ENCODE data around the gene GAS7. TPM values are rescaled to one million over a fixed set of nuclear protein-coding genes. Genes with fewer than 3 reads are reported as not detected.
A peak's percentile ranks its signal among the peaks of the same experiment; 100 is the strongest.

The GAS7 gene
- total RNA-seq, 1 experiment from 2014 or later: 0.23 TPM

DNA sequence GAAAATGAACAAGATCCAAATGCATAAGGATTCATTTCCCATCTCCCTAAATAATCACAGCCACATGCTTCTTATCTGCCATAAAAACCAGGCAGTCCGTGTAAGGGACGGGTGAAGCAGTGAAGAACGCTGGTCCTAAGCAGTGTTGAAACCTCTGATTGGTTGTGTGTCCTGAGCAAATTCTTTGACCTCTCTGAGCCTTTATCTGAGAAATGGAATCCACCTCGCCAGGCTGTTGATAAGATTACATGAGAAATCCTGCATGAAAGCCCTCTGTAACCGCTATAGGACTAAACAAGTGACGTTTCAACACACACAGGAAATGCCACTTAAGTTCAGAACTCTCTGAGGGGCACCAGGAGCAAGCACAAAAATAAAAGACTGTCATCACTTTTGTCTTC, 26.8 kb downstream of the GAS7 start:
- no peak for DNase-seq (ENCODE audit: low read depth)

DNA sequence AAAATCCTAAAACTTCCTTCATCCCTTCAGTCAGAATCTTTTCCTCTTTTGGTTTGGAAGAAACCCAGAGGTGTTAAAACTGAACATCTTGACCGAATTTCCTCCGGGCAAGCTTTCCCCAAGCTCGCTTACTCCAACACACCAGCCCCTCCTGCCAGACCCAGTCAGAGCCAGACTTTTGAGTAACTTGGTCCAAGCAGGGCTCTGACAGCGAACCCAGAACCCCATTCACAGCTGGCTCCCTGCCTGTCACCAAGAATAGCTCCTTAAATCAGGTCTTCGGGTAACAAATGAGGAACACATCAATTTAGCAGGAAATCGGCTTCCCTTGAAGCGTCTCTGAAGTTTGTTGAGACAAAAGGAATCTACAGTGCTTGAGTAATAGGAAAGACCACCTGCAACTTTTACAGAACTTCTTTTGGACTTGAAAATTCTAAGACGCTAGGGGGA, 27.3 kb downstream of the GAS7 start:
- no peak for DNase-seq (ENCODE audit: low read depth)

- no peak for DNase-seq (ENCODE audit: low read depth)
Observed at GRCh38 chr17:10170233-10170632, 28.2 kb downstream of the GAS7 start.

DNA sequence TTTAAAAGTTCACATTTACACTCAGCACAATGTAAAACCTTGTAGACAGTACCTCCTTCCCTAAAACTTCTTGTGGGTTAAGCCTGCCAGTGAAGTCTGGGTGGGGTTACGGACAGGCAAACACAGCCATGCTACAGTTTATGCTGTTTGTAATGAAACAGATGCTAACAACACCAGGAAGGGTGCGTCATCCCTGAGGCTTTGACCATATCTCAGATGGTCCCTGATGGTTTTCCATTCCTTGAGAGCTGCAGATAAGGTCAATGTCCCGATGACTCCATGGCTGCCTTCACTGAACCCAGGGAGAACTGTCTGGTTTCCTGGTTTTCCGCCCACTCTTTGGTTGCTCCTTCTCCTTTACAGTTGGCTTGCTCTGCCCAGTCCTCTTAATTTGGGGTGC, 29.1 kb downstream of the GAS7 start:
- no peak for DNase-seq (ENCODE audit: low read depth)

DNA sequence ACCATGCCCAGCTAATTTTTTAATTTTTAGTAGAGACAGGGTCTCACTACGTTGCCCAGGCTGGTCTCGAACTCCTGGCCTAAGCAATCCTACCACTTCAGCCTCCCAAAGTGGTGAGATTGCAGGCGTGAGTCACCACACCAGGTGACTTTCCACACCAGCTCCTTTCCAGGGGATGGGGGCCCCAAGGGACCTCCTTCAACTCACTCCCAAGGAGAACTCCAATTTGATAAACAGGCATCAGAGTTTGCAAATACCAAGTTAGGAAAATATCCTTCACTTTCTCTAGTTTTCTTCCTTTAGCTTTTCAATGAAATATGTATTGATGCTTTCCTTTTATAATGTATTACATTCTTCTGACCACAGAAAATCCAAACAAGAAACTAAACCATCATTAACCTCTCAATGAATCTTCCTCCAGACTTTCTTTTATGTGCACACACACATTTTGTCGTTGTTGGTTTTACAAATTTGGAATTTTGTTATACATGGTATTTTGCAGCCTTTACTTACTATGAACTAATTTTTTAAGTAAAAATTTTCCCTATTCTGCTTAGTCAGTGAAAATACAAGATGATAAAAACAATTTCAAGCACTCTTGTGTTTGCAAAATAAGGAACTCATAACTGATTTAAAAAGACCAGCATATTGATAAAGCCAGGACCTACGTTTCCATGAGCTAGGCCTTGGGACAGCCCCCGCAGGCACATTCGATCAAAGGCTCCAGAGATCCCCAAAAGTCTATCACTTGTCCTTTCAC, 32.0 kb downstream of the GAS7 start:
- no peak for DNase-seq (ENCODE audit: low read depth)

DNA sequence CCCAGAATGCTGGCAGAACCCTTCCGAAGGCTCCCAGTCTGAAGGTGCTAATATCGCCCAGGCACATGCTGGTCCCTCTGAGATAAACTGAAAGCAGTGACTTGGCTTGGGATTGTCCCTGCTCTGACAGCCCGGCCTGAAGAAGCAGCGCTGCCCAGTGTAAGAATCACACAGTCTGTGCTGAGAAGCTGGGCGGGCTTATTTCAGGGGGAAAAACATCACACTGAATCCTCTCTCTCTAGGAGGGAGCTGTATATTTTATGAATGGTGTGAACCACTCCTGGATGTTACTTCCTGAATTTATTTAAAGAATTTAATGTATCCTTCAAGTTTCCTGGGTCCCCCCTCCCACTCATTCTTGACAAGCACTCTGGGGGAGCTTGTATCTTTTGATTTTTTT, 36.3 kb downstream of the GAS7 start:
- no peak for DNase-seq (ENCODE audit: low read depth)

DNA sequence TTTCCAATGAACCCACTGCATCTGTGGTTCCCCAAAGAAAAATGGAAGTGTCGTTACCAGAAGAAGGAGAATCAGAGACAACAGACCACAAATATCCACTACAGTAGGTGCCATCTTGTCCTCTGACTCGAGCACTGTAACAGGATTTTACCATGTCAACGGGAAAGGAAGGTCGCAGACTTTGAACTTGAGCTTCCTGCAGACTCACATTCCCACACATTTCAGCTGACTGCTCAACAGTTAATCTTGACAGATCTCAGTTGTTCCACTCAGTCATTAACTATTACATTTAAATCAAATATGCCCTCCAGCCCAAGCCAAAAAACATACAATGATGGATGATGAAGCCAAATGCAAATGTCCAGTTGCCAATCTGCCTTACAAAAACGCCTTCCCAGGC, 37.0 kb downstream of the GAS7 start:
- DNase-seq (ENCODE audit: low read depth): no peak

DNA sequence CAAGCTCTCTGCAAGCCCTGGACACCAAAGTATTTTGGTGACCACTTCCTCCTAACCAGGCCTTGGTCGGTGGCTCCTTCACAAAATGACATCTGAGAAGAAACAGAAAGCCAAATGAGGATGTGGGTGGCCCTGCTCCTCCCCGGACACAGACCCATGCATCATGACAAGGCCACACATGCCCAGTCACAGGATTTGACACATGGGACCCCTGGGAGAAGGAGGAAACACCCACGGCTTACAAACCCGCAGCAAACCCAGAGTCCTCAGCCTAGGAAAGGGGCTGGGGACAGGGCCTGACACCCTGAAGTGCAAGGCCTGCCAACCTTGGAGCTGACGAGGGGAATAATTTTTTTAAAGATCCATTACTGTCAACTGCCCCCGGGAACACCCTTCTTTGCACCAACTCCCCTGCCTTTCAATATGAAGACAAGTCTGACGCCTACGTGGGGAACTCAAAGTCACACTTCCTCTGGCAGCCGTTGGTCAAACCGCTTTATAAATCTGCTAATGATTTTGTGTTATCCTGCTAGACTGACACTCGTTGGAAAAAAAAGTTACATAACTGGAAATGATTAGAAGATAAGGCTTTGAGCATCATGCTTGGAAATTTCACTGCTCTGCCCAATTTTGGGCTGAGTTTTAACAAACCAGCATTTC, 41.3 kb downstream of the GAS7 start:
- DNase-seq (ENCODE audit: low read depth): no peak

DNA sequence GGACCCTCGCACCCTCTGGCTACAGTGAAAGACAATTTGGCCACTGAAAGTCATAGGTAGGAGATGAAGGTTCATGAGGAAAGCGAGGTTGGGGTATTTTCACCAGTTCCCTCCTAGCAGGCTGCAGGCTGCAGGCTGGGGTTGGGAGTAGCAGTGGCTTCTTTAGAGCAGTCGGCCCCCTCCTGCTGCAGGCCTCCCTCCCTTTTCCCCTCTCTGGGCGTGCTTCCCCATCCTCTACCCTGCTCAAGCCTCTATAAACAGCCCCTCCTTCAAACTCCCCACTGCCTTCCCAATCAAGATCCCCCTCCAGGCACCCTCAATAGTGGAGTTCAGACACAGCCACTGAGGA, 41.8 kb downstream of the GAS7 start:
- no peak for DNase-seq (ENCODE audit: low read depth)

DNA sequence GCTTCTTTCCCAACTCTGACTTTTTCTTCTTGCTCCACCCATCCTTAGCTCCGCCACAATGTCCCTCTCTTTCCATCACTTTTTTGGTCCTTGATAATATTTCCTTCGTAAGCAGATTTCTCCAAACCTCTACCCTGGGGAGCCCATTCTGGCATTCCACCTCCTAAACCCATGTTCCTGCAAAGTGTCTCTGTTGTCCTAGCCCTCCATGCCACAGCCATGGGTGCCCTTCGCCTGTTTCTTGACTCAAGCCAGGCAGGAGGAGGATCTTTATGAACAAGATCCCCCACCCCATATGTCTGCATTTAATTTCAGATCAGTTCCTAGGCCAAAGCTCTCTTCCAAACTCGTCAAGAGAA, 42.4 kb downstream of the GAS7 start:
- DNase-seq (ENCODE audit: low read depth): no peak

DNA sequence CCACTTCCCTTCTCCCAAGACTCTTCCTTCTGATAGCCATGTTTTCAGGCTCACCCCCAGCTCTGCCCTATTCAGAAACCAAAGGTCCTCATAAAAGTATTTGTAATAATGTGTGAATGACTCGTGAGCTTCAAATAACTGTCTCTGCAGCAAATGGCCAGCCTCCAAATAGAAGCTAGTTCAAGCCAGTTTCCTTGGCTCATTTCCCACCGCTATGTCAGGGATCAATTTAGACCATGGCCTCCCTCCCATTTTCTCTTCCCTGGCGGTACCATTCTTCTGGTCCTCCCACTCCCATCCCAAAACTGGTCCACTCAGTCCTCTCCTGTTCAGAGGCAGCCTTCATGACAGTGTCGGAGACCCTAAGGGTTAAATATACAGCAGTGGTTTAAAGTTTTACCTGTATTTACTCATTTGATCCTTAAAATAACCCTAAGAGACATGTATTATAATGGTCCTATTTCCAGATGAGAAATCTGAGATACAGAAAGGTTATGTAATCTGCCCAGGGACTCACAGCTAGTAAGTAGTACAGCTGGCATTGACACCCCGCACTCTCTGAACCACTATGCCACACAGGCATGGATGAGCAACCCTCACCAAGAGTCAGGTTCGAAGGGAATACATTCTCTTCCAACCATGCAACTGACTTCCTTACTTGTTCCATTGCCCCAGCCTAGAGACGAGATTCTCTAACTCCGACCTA, 42.9 kb downstream of the GAS7 start:
- DNase-seq (ENCODE audit: low read depth): no peak

GRCh38 chr17:10151667-10152496, 46.5 kb downstream of the GAS7 start:
- DNase-seq (ENCODE audit: low read depth): no peak

GRCh38 chr17:10149573-10150399, 48.6 kb downstream of the GAS7 start:
- peak; percentile 15 for DNase-seq (ENCODE audit: low read depth)

DNA sequence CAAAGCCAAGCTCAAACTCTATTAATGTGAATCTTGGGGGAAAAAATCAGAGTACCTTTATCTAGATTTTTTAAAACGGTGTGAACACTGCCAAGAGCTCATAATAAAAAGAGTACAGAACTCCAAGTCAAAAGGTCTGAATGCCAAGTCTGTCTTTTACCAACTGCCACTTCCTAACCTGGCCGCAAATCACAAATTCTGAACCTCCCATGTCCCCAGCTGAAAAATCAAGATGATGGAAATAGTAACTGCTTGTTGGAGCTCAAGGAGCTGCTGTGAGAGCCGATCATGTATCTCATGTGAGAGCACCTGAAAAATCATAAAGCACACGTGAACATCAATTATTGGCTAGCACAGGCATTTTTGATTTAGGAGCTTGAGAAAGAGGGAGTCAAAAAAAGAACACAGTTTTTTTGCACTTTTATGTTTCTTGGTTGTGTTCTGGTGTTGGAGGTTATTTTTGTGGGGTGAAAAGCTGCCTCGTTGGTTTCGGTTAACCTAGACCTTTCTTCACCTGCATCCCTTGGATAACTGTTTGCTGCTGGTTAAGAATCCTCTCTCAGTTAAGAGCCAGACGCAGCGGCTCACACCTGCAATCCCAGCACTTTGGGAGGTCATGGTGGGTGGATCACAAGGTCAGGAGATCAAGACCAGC, 50.5 kb downstream of the GAS7 start:
- no peak for DNase-seq (ENCODE audit: low read depth)

- DNase-seq (ENCODE audit: low read depth): no peak
Observed at GRCh38 chr17:10147040-10147439, 51.4 kb downstream of the GAS7 start.

- DNase-seq (ENCODE audit: low read depth): no peak
Observed at GRCh38 chr17:10144982-10145381, 53.4 kb downstream of the GAS7 start.

DNA sequence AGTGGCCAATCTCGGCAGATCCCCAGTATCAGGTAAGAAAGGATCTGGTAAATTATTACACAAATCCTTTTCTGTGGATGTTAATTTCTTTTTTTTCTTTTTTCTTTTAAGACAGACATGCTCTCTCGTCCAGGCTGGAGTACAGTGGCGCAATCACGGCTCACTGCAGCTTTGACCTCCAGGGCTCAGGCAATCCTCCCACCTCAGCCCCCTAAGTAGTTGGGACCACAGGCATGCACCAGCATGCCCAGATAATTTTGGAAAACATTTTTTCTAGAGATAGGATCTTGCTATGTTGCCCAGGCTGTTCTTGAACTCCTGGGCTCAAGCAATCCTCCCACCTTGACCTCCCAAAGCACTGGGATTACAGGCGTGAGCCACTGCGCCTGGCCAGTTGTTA, 54.0 kb downstream of the GAS7 start:
- DNase-seq (ENCODE audit: low read depth): no peak

DNA sequence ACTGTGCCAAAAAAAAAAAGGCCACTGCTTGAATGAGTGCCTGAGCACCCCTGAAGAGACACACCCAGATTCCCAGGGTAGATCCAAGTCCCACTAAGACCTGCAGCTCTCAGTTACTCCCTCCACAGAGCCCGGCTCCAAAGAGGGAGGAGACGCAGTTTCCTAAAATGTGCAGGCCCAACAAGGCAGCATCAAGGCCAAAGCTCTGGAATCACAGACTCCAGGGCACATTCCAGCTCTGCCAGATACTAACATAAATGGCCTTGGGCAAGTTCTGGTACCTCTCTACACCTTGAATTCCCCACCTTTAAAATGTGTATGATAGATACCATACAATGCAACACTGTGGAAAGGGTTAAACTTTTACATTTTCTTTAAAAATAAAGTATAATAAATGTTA, 57.0 kb downstream of the GAS7 start:
- no peak for DNase-seq (ENCODE audit: low read depth)

- no peak for DNase-seq (ENCODE audit: low read depth)
Observed at GRCh38 chr17:10139577-10139976, 58.8 kb downstream of the GAS7 start.

- DNase-seq (ENCODE audit: low read depth): no peak
Observed at GRCh38 chr17:10136258-10136981, 62.0 kb downstream of the GAS7 start.

Data from LHCN-M2 (cell line).